Spleen (tissue), 11 donors: Measurements from ENCODE around the gene TAP1. TPM values are rescaled to one million over a fixed set of nuclear protein-coding genes. Genes with fewer than 3 reads are reported as not detected.

Source experiments
- DNase-seq: peaks from one replicate; pipeline ENCODE4 v3.0.0-alpha.2; 2020
- H3K27ac ChIP-seq, 8 donors: fragments of 200-600 bp; sonication (generic) in 7 of 8; 1 replicate in 4 of 8; 2 replicates in 4 of 8; pipeline versions ENCODE4 v1.5.0 to v1.8.0; 2016 to 2021; ENCODE audit warnings: inconsistent platforms in 4 of 8, mild to moderate bottlenecking in 4 of 8, moderate library complexity in 1 of 8
- H3K27me3 ChIP-seq, 7 donors: fragments of 200-600 bp; sonication (generic) in 6 of 7; replicated peaks in 1 of 7; 1 replicate in 4 of 7; 2 replicates in 3 of 7; pipeline versions ENCODE4 v1.5.0 to v1.8.0; 2016 to 2021; ENCODE audit warnings: inconsistent platforms in 3 of 7, mild to moderate bottlenecking in 1 of 7
- H3K36me3 ChIP-seq, 6 donors: fragments of 200-600 bp; sonication (generic) in 5 of 6; 1 replicate in 4 of 6; 2 replicates in 2 of 6; pipeline versions ENCODE4 v1.5.0 to v1.8.0; 2016 to 2021; ENCODE audit warnings: inconsistent platforms in 2 of 6
- H3K4me1 ChIP-seq, 6 donors: fragments of 200-600 bp; sonication (generic) in 5 of 6; 1 replicate in 3 of 6; 2 replicates in 3 of 6; pipeline versions ENCODE4 v1.5.0 to v1.8.0; 2016 to 2021; ENCODE audit warnings: inconsistent platforms in 3 of 6
- H3K4me3 ChIP-seq, 8 donors: fragments of 200-600 bp; sonication (generic) in 7 of 8; 1 replicate in 4 of 8; 2 replicates in 4 of 8; pipeline versions ENCODE4 v1.5.0 to v1.8.0; 2016 to 2021; ENCODE audit warnings: inconsistent platforms in 4 of 8, mild to moderate bottlenecking in 4 of 8, moderate library complexity in 2 of 8
- H3K9me3 ChIP-seq, 8 donors: fragments of 200-600 bp; sonication (generic) in 7 of 8; 1 replicate in 4 of 8; 2 replicates in 4 of 8; pipeline versions ENCODE4 v1.5.0 to v1.8.0; 2016 to 2021; ENCODE audit warnings: inconsistent platforms in 4 of 8
- CTCF ChIP-seq, 11 experiments: fragments of 200-600 bp in 7 of 11; fragments of 450-650 bp in 4 of 11; sonication (generic) in 4 of 11; IDR thresholded peaks in 8 of 11; conservative IDR thresholded peaks in 3 of 11; 1 replicate in 7 of 11; 2 replicates in 4 of 11; pipeline versions ENCODE4 v1.4.0 to v1.8.0; 2016 to 2021; ENCODE audit warnings: antibody characterized with exemption in 11 of 11, inconsistent platforms in 4 of 11, mild to moderate bottlenecking in 1 of 11
- POLR2A ChIP-seq, 3 donors: fragments of 450-650 bp; IDR thresholded peaks; one replicate each; pipeline ENCODE4 v1.5.1; 2017; ENCODE audit warnings: antibody characterized with exemption in 3 of 3, mild to moderate bottlenecking in 1 of 3
- POLR2AphosphoS5 ChIP-seq, 3 donors: sonication (generic); formaldehyde crosslinking; IDR thresholded peaks; one replicate each; pipeline ENCODE4 v1.5.1; 2017; ENCODE audit warnings: antibody characterized with exemption in 3 of 3
- WGBS, 5 donors: extraction: QIAGEN DNeasy Blood & Tissue Kit in 3 of 5; methylation state at CpG; one replicate each; pipeline versions ENCODE4 v1.1.5 to v1.1.7; 2013 to 2018; 5-methylcytosine and 5-hydroxymethylcytosine counted together
- intact Hi-C: fragments of 100-400 bp; cut with DNase I; formaldehyde crosslinking; loops from one replicate; pipeline ENCODE4 v1.15.0; 2023; ENCODE audit warnings: low total_unique reads
- polyA plus RNA-seq, 3 donors: library from polyadenylated mRNA; stranded (reverse); fragments of 200-250 nt; gene quantifications; one replicate each; pipeline ENCODE4 v1.2.1, GENCODE V29; 2013
- total RNA-seq, 7 donors: library from RNA; depleted of rRNA in 3 of 7; stranded (reverse); fragments of >200 nt in 3 of 7; fragmentation: NEBNext Ultra II Directional in 4 of 7; extraction: Animal tissue kit (Norgen Biotek cat#: 25700) in 4 of 7; gene quantifications; one replicate each; pipeline versions ENCODE4 v1.1.0 to v1.2.1, GENCODE V29; 2016 to 2021
- donor health status: healthy with polysubstance abuse.
- donor health status: DM: no; HTN: no; CAD: no; lungs with moderate emphysema.
- donor health status: DM: no; HTN: no; CAD: no.
- donor health status: Bipolar disorder and iron deficiency.
- donor health status: healthy.
- donor health status: DM: no; HTN: no; CAD: no.
- donor health status: DM: yes; HTN: yes; CAD: no.

The TAP1 gene
- total and polyA plus RNA-seq, 10 donors = 98.5 to 172 (median 147) TPM

GRCh38 chr6:32845384-32845884, 8.1 kb downstream of the TAP1 start:
- Histone ChIP-seq H3K9me3 (no peaks in the 10 kb centered on the region), H3K4me1 (peaks cover 73 to 89% (median 85%) of the 10 kb centered on the region in 6 donors), H3K4me3 (peak overlapping the region; percentile 67 to 92 (median 84)), H3K27me3 (no peaks in the 10 kb centered on the region), H3K27ac (peak overlapping the region; percentile 94 to 100 (median 99)), H3K36me3 (peaks cover 0 to 81% (median 74%) of the 10 kb centered on the region in 6 donors)
- WGBS, 5 donors = 6 to 15% (median 9%) methylated on average over 9 to 10 of the region's 10 CpGs
- peak; percentile 87 for DNase-seq
- intact Hi-C loops = no loop called here
- TF ChIP-seq POLR2AphosphoS5 (IDR thresholded peaks at IDR 0.05) (peak; percentile 64 to 85 (median 82)), CTCF (IDR thresholded peaks at IDR 0.05 in 8 of 11, conservative IDR thresholded peaks at IDR 0.05 in 3 of 11) (no peak), POLR2A (IDR thresholded peaks at IDR 0.05) (no peak)

GRCh38 chr6:32844839-32845383, 8.6 kb downstream of the TAP1 start:
- peak overlapping the region; percentile 94 to 100 (median 99) for H3K27ac ChIP-seq
- peak in 2 of 3 donors; percentile 96 to 97 for TF ChIP-seq POLR2AphosphoS5 (IDR thresholded peaks at IDR 0.05)
- peak in 2 of 11 experiments; percentile 3 to 4 for TF ChIP-seq CTCF (IDR thresholded peaks at IDR 0.05 in 8 of 11, conservative IDR thresholded peaks at IDR 0.05 in 3 of 11)
- peak in 1 of 3 donors; percentile 1 for TF ChIP-seq POLR2A (IDR thresholded peaks at IDR 0.05)
- 2 to 6% (median 3%) methylated on average over 18 to 19 of the region's 19 CpGs for WGBS, 5 donors
- intact Hi-C loops = no loop called here
- peaks cover 0 to 81% (median 72%) of the 10 kb centered on the region in 6 donors for H3K36me3 ChIP-seq
- H3K9me3 ChIP-seq = no peaks in the 10 kb centered on the region
- H3K4me3 ChIP-seq = peak overlapping the region; percentile 67 to 92 (median 84)
- H3K27me3 ChIP-seq = no peaks in the 10 kb centered on the region
- peaks cover 73 to 89% (median 85%) of the 10 kb centered on the region in 6 donors for H3K4me1 ChIP-seq
- no peak for DNase-seq

- WGBS, 5 donors = 0 to 1% (median 0%) methylated on average over 32 to 40 of the region's 40 CpGs
- no peaks in the 10 kb centered on the region for H3K9me3 ChIP-seq
- TF ChIP-seq POLR2AphosphoS5 (IDR thresholded peaks at IDR 0.05) (peak in 2 of 3 donors; percentile 99), CTCF (IDR thresholded peaks at IDR 0.05 in 8 of 11, conservative IDR thresholded peaks at IDR 0.05 in 3 of 11) (peak in 6 of 11 experiments; percentile 6 to 48 (median 36)), POLR2A (IDR thresholded peaks at IDR 0.05) (peak; percentile 63 to 92 (median 72))
- H3K27me3 ChIP-seq = no peaks in the 10 kb centered on the region
- peaks cover 0 to 76% (median 65%) of the 10 kb centered on the region in 6 donors for H3K36me3 ChIP-seq
- intact Hi-C loops = no loop called here
- peak within 1 kb of the TSS; percentile 94 to 100 (median 99) for H3K27ac ChIP-seq
- peak; percentile 99 for DNase-seq
- peaks cover 66 to 89% (median 85%) of the 10 kb centered on the region in 6 donors for H3K4me1 ChIP-seq
- peak within 1 kb of the TSS; percentile 67 to 92 (median 84) for H3K4me3 ChIP-seq
Observed at GRCh38 chr6:32843979-32844838, 9.3 kb downstream of the TAP1 start, which contains the start of gene PSMB8. PSMB8 (minus strand) TSS chr6:32844047; CDS start chr6:32843996, 51 bp downstream.
